Testis (tissue), 2 donors: ENCODE results near the gene ZNF738.

Experiments
- CTCF ChIP-seq, 3 experiments: fragments of 450-650 bp in 2 of 3; fragments of 200-600 bp in 1 of 3; sonication (generic) in 1 of 3; IDR thresholded peaks; one replicate each; pipeline ENCODE4 v1.5.1; 2016 to 2019; ENCODE audit warnings: antibody characterized with exemption in 3 of 3, mild to moderate bottlenecking in 2 of 3, moderate library complexity in 1 of 3
- POLR2A ChIP-seq: fragments of 450-650 bp; IDR thresholded peaks from one replicate; pipeline ENCODE4 v1.6.1; 2017; ENCODE audit warnings: antibody characterized with exemption, mild to moderate bottlenecking, moderate library complexity

- no peak for TF ChIP-seq CTCF (IDR thresholded peaks at IDR 0.05)
- no peak for TF ChIP-seq POLR2A
These were observed at the start of gene ZNF738 for GRCh38 chr19:21358768-21359451.
